ENCODE measurements around the gene GPR17.

GPR17 gene

DNA sequence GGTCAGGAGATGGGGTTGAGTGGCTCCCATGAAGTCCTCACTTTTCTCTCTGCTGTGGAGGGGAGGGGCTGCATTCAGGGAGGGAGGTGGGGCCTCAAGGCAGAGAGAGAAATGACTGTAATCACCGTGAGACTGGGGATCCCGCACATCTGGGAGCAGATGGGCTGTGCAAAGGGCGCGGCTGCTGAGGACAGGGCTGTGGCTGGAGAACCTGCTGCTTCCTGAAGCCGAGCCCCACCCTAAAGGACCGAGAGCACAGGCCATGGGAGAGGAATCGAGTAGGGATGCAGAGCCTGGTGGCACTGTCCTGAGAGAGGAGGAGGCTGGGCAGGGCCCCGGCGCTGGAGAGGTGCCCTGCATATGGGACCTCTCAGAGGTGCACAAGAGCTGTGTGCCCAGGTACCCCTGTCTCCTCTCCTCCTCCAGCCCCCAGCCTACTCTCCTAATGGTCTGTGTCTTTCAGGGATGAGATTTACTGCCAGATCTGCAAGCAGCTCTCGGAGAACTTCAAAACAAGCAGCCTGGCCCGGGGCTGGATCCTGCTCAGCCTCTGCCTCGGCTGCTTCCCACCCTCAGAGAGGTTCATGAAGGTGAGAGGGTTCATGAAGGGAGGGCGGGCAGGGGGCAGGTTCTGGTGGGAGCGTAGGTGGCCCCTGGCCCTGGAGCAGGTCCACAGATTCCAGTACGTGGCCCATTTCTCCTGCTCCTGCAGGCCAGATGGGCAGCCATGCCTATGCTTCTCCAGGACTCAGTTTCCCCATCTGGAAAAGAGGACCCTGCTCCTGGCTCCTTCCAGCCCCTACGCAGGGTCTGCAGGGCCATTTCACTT, 25.9 kb upstream of the GPR17 start:
- no peak for TF ChIP-seq CTCF (IDR thresholded peaks at IDR 0.05)

- TF ChIP-seq CTCF (IDR thresholded peaks at IDR 0.05): no peak
Measured at GRCh38 chr2:127620866-127621265, 25.1 kb upstream of the GPR17 start.

GRCh38 chr2:127621981-127622431, 23.9 kb upstream of the GPR17 start:
- no peak for TF ChIP-seq CTCF (IDR thresholded peaks at IDR 0.05)

DNA sequence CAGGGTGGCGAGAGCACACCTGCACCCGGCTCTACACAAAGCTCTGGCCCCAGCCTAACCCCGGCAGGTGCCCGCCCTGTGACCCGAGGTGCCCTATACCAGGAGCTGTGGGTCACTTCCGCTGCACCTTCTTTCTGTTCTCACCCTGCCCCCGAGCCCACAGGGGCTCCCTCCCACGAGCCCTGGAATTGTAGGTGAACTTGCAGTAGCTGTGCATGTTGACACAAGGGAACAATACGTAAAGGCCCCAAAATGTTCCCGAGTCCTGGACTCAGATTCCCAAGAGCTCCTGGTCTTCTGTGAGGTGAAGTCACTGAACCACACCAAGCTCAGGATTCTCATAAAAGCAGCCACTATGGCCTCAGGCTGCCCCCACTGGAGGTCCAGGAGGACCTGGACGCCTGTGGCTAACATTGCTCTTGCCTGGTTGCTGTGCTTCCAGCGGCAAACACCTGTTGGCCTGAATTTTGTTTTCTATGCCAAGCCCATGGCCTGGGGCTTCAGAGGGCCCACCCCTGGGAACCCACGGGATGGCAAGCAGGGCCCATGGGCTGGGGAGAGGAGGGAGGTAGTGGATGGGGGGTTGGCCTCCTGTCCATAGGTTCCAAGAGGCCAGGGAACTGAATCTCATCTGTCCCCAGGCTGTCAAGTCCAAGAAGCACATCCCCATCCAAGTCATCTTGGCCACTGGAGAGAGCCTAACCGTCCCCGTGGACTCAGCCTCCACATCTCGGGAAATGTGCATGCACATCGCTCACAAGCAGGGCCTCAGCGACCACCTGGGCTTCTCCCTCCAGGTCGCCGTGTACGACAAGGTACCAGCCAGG, 23.2 kb upstream of the GPR17 start:
- no peak for TF ChIP-seq CTCF (IDR thresholded peaks at IDR 0.05)

DNA sequence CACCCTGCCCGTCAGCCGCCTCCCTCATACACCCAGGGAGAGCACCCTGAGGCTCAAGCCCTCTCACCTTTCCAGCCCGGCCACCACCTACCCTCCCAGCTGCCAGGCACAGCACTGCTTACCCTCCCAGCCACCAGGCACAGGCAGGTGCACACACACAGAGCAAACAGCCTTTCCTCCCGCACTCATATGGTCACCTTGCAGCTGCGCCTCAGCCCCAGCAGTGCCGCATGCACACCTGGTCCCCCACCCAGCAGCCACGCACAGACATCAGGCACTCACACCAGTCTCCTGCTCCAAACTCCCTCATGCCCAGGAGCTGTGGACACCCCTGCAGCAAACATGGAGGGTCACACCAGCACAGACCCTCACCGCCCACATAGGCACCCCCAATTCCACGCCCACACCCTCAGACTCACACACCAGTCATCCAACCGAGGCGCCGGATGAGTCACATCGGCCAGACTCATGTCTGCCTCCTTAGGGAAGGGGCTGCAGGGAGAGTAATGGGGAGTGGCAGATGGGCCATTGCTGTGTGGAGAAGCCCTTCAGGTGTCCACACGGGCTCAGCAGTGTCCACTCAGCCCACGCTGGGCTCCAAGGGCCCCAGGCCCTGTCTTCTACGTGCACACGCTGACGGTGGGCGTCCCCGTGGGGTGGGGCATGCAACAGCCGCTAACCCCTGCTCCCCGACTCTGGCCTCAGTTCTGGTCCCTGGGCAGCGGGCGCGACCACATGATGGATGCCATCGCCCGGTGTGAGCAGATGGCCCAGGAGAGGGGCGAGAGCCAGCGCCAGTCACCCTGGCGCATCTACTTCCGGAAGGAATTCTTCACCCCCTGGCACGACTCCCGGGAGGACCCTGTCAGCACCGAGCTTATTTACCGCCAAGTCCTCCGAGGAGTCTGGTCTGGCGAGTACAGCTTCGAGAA, 22.3 kb upstream of the GPR17 start:
- no peak for TF ChIP-seq CTCF (IDR thresholded peaks at IDR 0.05)

DNA sequence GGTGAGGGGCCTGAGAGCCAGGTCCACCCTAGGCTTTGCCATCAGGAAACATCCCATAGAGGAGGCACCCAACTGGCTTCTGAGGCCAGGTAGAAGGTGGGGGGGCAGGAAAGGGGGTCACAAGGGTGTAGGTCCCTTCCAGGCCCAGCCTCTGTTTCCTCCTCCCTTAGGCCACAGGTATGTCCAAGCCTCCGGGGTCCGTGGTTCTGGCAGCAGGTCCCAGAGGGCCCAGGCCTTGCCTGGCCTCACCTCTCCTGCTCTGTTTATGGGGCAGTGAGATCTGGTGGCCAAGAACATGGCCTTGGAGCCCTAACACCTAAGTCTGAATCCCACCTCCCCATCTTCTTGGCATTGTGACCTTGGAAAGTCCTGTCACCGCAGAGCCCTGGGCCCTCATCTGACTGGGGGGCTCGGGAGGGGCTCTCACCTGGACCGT, 21.6 kb upstream of the GPR17 start:
- TF ChIP-seq CTCF (IDR thresholded peaks at IDR 0.05): no peak

All from LNCAP (cell line).